ENCODE data around the gene LRRC71. TPM values are rescaled to one million over a fixed set of nuclear protein-coding genes. Genes with fewer than 3 reads are reported as not detected.

LRRC71 gene
- total RNA-seq, 4 donors from 2014 or later = not detected

DNA sequence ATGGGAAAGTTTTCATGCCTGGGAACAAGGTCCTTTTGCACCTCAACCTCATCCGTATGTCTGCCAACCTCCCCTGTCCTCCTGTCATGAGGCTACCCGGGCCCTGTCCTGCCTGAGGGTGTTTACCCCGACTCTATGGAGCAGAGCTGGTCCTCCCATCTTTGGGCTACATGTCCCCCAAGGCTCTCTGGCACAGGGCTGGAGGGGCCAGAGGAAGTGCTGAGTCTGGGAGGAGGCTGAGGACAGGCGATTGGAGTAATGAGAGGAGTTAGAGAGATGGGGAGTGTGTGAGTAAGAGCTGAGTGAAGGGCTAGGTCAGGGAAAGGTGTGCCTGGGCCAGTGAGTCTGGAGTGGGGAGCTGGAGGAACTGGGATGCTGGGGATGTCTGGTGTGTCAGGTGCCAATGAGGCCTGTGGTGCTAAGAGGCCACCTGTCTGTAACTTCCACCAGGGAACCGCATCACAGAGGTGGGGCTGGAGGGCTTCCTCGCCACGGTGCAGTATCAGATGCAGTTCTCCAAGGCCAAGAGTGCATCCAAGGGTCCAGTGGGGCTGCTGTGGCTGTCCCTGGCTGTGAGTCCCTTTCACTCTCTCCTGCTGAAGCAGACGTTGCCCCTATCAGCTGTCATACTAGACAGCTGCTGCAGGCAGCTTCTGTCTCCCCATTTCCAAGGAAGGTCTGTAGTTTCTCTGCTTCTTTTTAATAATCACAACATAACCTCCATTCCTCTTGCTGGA, 11.7 kb downstream of the LRRC71 start:
- peaks cover 8% of the 10 kb centered on the region for H3K4me1 ChIP-seq
- WGBS = 47% methylated on average over 4 of the region's 8 CpGs
- peaks cover 24% of the 10 kb centered on the region for H3K27me3 ChIP-seq
- no peaks in the 10 kb centered on the region for H3K9me3 ChIP-seq
- H3K4me3 ChIP-seq = no peak overlapping the region
- peaks cover 20% of the 10 kb centered on the region for H3K36me3 ChIP-seq
- no peak overlapping the region for H3K27ac ChIP-seq
- TF ChIP-seq, protein P1, sequence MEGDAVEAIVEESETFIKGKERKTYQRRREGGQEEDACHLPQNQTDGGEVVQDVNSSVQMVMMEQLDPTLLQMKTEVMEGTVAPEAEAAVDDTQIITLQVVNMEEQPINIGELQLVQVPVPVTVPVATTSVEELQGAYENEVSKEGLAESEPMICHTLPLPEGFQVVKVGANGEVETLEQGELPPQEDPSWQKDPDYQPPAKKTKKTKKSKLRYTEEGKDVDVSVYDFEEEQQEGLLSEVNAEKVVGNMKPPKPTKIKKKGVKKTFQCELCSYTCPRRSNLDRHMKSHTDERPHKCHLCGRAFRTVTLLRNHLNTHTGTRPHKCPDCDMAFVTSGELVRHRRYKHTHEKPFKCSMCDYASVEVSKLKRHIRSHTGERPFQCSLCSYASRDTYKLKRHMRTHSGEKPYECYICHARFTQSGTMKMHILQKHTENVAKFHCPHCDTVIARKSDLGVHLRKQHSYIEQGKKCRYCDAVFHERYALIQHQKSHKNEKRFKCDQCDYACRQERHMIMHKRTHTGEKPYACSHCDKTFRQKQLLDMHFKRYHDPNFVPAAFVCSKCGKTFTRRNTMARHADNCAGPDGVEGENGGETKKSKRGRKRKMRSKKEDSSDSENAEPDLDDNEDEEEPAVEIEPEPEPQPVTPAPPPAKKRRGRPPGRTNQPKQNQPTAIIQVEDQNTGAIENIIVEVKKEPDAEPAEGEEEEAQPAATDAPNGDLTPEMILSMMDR (IDR thresholded peaks at IDR 0.05) = no peak
- TF ChIP-seq EP300 (IDR thresholded peaks at IDR 0.05) (no peak), POLR2AphosphoS5 (IDR thresholded peaks at IDR 0.05) (no peak), POLR2A (IDR thresholded peaks at IDR 0.05) (no peak)
- DNase-seq (ENCODE audit: low spot score in 2 of 2) = no peak

DNA sequence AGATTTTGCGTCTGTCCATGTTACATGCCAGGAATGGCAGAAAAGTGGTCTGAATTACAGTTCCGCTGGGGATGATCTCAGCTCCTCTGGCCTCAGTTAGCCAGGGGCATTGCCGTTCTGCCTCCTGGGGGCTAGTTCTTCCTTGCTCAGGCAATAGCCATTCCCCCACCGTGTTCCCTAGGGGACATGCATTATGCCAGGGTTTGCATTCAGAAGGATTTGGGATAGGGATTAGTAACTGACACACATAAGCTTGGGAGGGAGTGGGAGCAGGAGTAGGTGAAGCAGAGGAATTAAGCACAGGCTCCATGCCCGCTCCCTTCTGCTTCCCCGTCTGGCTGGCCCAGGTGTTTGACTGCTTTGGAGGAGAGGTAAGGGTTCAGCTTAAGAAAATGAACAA, 12.7 kb downstream of the LRRC71 start:
- no peak for DNase-seq (ENCODE audit: low spot score in 2 of 2)
- WGBS = 76% methylated on average over 6 of the region's 6 CpGs

DNA sequence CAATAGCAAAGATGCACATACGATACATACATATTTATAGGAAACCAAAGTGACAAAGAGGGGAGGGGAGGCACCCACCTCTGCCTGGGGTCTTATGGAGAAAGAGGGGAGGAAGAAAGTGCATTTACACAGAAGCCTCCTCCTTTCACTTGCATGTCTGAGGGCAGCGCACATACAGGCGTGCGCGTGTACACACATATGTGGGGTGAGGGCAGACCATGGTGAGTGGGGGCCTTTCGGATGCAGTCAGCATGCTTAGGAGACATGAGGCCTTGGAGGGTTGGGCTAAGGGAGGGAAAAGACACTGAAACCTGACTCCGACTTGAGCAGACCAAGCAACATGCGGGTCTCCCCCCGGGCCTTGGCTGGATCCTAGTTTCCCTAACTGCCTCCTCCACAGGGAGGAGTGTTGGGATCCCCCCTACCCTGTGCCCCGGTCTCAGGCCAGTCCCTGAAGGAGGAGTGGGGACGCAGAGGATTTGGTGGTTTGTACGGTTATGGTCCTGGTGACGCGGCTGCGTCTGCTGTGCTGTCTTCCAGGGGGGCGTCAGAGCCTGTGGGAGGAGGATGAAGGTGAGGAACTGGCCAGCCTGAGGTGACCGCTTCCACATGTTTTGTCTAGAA, 15.2 kb downstream of the LRRC71 start:
- Histone ChIP-seq H3K4me3 (no peak overlapping the region), H3K36me3 (peaks cover 55% of the 10 kb centered on the region)
- 85% methylated on average over 12 of the region's 17 CpGs for WGBS

More for the DNA sequence above, 12.7 kb downstream of the LRRC71 start:
- no peaks in the 10 kb centered on the region for H3K4me1 ChIP-seq
- no peak overlapping the region for H3K4me3 ChIP-seq
- peaks cover 14% of the 10 kb centered on the region for H3K27me3 ChIP-seq
- no peaks in the 10 kb centered on the region for H3K9me3 ChIP-seq
- no peak overlapping the region for H3K27ac ChIP-seq
- H3K36me3 ChIP-seq = peaks cover 30% of the 10 kb centered on the region
- TF ChIP-seq EP300 (IDR thresholded peaks at IDR 0.05) = no peak
- TF ChIP-seq POLR2AphosphoS5 (IDR thresholded peaks at IDR 0.05) = no peak
- TF ChIP-seq POLR2A (IDR thresholded peaks at IDR 0.05) = no peak
- TF ChIP-seq, protein P1 (IDR thresholded peaks at IDR 0.05) = no peak

DNA sequence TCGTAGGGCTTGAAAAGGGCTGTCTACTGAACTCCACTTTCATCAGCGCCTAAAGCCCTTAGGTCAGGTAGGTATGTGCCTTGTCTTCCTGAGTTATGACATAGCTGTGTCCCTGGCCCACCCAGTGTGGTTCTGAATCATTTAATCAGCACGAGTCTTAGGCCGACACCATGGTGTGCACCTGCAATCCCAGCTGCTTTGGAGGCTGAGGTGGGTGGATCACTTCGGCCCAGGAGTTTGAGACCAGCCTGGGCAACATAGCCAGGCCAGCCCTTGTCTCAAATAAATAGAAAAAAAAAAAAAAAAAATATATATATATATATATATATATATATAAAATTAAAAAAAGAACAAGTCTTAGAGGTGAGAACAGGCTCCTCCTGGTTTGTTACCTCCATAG, 15.8 kb downstream of the LRRC71 start:
- 88% methylated on average over 5 of the region's 5 CpGs for WGBS
- no peak for DNase-seq (ENCODE audit: low spot score in 2 of 2)
- TF ChIP-seq, protein P1 (IDR thresholded peaks at IDR 0.05) = no peak
- no peak for TF ChIP-seq POLR2AphosphoS5 (IDR thresholded peaks at IDR 0.05)
- no peak for TF ChIP-seq EP300 (IDR thresholded peaks at IDR 0.05)
- TF ChIP-seq POLR2A (IDR thresholded peaks at IDR 0.05) = no peak
- Histone ChIP-seq H3K27me3 (no peaks in the 10 kb centered on the region), H3K4me3 (no peak overlapping the region), H3K4me1 (no peaks in the 10 kb centered on the region), H3K36me3 (peaks cover 61% of the 10 kb centered on the region), H3K27ac (no peak overlapping the region), H3K9me3 (no peaks in the 10 kb centered on the region)

More for the DNA sequence above, 15.2 kb downstream of the LRRC71 start:
- H3K27me3 ChIP-seq = no peaks in the 10 kb centered on the region
- DNase-seq (ENCODE audit: low spot score in 2 of 2) = no peak
- no peaks in the 10 kb centered on the region for H3K9me3 ChIP-seq
- H3K27ac ChIP-seq = no peak overlapping the region
- H3K4me1 ChIP-seq = no peaks in the 10 kb centered on the region
- TF ChIP-seq POLR2A (IDR thresholded peaks at IDR 0.05) (no peak), POLR2AphosphoS5 (IDR thresholded peaks at IDR 0.05) (no peak), EP300 (IDR thresholded peaks at IDR 0.05) (no peak)
- TF ChIP-seq, protein P1 (IDR thresholded peaks at IDR 0.05) = no peak

DNA sequence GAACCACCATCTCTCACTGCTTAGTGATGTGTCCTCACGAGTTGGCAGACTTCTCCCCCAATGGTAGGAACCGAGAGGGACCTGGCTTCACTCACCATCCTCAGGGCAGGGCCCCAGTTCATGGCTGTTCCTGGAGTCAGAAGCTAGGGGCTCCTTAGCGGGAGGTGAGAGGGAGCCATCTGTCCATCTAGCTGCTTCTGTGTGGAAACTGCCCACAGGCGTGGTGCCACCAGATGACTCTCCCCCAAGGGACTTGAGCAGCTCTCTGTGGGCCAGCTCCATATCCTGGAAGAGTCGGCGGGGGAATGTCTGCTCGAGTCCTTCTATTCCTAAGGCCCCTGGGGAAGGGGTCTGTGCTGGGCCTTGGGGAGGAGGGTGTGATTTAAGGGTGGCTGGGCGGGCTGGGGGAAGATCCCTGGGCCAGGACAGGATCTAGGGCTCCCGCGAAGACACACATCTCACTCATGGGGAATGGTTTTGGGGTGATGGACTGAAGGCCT, 16.3 kb downstream of the LRRC71 start:
- H3K4me3 ChIP-seq = no peak overlapping the region
- 66% methylated on average over 3 of the region's 10 CpGs for WGBS
- H3K9me3 ChIP-seq = no peaks in the 10 kb centered on the region
- no peaks in the 10 kb centered on the region for H3K4me1 ChIP-seq
- DNase-seq (ENCODE audit: low spot score in 2 of 2) = no peak
- peaks cover 66% of the 10 kb centered on the region for H3K36me3 ChIP-seq
- no peaks in the 10 kb centered on the region for H3K27me3 ChIP-seq
- H3K27ac ChIP-seq = no peak overlapping the region
- TF ChIP-seq EP300 (IDR thresholded peaks at IDR 0.05) = no peak
- TF ChIP-seq, protein P1 (IDR thresholded peaks at IDR 0.05) = no peak
- no peak for TF ChIP-seq POLR2AphosphoS5 (IDR thresholded peaks at IDR 0.05)
- TF ChIP-seq POLR2A (IDR thresholded peaks at IDR 0.05) = no peak
